H1 (cell line): ENCODE results near the gene MAP3K15. TPM values are rescaled to one million over a fixed set of nuclear protein-coding genes. Genes with fewer than 3 reads are reported as not detected.

Source experiments
- CTBP2 ChIP-seq: IDR thresholded peaks from 2 replicates; pipeline ENCODE4 v1.7.0; 2011; ENCODE audit warnings: borderline replicate concordance, mild to moderate bottlenecking, moderate library complexity, mixed read lengths, low read length; ENCODE audit not compliant: insufficient read depth, insufficient read length
- POU5F1 ChIP-seq: IDR thresholded peaks from 2 replicates; pipeline ENCODE4 v1.6.1; 2011; ENCODE audit warnings: low read depth, mild to moderate bottlenecking, low read length, moderate library complexity
- RXRA ChIP-seq: IDR thresholded peaks from 2 replicates; pipeline ENCODE4 v1.6.1; 2011; ENCODE audit warnings: low read depth, mild to moderate bottlenecking, low read length, moderate library complexity; ENCODE audit not compliant: insufficient read depth
- polyA plus RNA-seq, 7 experiments: library from polyadenylated mRNA; depleted of rRNA in 3 of 7; stranded (reverse) in 5 of 7; unstranded in 2 of 7; fragments of >200 nt in 5 of 7; fragments of 200-250 nt in 2 of 7; gene quantifications; 1 replicate in 5 of 7; 2 replicates in 1 of 7; 4 replicates in 1 of 7; pipeline versions ENCODE4 v1.2.1 to v1.2.3, GENCODE V29; 2011 to 2013; ENCODE audit warnings: missing spikeins in 2 of 7, mixed read lengths in 2 of 7
- total RNA-seq: library from RNA; stranded (reverse); fragmentation: NEBNext Ultra II Directional; extraction: Animal tissue kit (Norgen Biotek cat#: 25700); gene quantifications from 2 replicates; pipeline ENCODE4 v1.2.1, GENCODE V29; 2021

MAP3K15 gene
- total and polyA plus RNA-seq, 2 of the 8 experiments (the other 6 are each of a cell fraction or from before 2014, with no cell fraction given): 1.8 to 2.4 TPM

GRCh38 chrX:19543020-19543715 is 27.9 kb upstream of the MAP3K15 start (continued):
- no peak for TF ChIP-seq POU5F1
- no peak for TF ChIP-seq CTBP2
- TF ChIP-seq RXRA: no peak
